ENCODE results near the gene COL6A6. TPM values are rescaled to one million over a fixed set of nuclear protein-coding genes. Genes with fewer than 3 reads are reported as not detected.
A peak's percentile ranks its signal among the peaks of the same experiment; 100 is the strongest.

The COL6A6 gene
- not detected in 2 replicates for total RNA-seq

DNA sequence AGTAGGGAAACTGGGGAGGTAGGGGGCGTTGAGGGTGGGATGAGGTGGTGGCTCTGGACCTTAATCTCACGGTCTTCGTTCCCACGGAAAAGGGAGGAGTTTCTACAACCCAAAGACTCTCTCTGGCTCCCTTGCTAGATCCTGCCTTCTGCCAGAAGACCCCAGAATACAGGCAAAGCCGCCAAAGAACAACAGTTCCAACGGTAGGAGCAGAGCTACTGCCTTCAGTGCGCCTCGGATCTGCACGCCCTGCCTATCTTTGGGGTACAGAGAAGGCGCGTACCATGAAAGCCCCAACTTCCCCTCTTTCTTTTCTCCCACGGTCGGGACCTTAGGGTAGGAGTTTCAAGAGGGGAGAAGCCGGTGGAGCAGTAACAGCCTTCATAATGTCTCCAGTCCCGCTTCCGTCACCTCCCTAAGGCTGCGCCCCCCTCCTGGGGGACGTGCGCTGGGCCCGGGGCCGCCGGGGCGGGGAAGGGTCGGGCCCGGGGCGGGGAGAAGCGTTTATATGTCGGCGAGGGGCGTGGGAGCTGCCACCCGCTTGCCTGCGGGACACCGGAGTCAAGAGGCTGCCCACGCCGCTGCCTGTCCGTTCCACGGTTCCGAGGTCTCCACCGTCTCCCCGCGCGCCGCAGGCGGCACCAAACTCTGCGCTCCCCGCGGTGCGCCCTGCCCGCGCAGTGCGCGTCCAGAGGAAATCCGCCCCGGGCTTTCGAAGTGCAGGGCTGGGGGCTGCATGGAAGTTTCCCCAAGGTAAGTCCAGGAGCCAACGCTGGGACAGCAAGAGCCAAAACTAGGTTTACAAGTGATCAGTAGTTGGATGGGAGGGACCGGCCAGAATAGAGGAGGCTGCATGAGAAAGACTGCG lies at the start of gene COL6A6:
COL6A6 (plus strand) TSS at position 533 of the 868 bp plus-strand sequence. CDS start 43,188 bp downstream, outside the sequence.
- H3K36me3 Mint-ChIP-seq (ENCODE audit: low read depth): no peaks in the 10 kb centered on the region
- no peaks in the 10 kb centered on the region for H3K4me1 Mint-ChIP-seq
- no peaks in the 10 kb centered on the region for H3K9me3 Mint-ChIP-seq
- no peak within 1 kb of the TSS for H3K4me3 Mint-ChIP-seq
- intact Hi-C loops (cut with micrococcal nuclease): no loop called here
- peaks cover 40% of the 10 kb centered on the region for H3K27me3 Mint-ChIP-seq
- no peak within 1 kb of the TSS for H3K27ac Mint-ChIP-seq
- DNase-seq: no peak

DNA sequence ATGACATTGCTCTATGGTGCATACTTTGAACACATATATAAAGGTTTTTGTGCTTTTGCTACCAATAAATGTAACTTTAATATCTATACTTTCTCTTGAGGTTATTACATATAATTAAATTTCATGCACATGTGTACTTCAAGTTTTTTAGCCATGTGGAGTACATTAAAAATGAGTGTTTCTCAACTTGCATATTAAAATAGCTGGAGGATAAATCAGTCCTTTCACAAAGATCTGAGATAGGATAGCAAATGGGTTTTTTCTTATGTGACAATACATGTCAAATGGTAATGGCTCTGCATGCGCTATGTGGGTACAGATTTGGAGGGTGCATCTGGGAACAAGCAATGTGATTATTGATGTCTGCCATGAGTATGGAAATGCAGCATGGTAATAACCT lies 48.7 kb upstream of the COL6A6 start:
- Mint-ChIP-seq H3K27me3 (peaks cover 2% of the 10 kb centered on the region), H3K36me3 (ENCODE audit: low read depth) (no peaks in the 10 kb centered on the region), H3K4me3 (no peak overlapping the region), H3K27ac (no peak overlapping the region), H3K4me1 (no peaks in the 10 kb centered on the region), H3K9me3 (no peaks in the 10 kb centered on the region)
- peak; percentile 6 for DNase-seq
- intact Hi-C loops (cut with micrococcal nuclease): no loop called here

DNA sequence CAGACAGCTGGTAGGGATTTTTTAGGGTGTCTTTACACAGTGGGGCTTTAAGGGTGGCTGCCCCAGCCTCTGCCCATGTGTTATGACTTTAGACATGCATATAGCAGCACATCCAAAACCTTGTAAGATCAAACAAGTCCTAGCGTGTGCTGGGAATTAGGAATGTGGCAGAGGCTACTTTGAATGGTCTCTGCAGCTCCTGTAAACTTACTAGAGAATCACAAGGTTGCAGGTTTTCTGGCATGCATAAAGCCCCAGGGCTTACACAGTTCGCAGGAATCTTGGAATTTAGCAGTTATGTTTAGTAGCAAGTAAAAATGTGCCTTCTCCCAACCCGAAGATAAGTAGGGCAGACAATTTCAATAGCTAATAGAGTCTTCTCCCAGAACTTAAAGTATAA lies 46.9 kb upstream of the COL6A6 start:
- Mint-ChIP-seq H3K4me1 (no peaks in the 10 kb centered on the region), H3K27ac (no peak overlapping the region), H3K4me3 (no peak overlapping the region), H3K27me3 (peaks cover 2% of the 10 kb centered on the region), H3K9me3 (no peaks in the 10 kb centered on the region), H3K36me3 (ENCODE audit: low read depth) (no peaks in the 10 kb centered on the region)
- DNase-seq: peak; percentile 30
- intact Hi-C loops (cut with micrococcal nuclease): no loop called here

DNA sequence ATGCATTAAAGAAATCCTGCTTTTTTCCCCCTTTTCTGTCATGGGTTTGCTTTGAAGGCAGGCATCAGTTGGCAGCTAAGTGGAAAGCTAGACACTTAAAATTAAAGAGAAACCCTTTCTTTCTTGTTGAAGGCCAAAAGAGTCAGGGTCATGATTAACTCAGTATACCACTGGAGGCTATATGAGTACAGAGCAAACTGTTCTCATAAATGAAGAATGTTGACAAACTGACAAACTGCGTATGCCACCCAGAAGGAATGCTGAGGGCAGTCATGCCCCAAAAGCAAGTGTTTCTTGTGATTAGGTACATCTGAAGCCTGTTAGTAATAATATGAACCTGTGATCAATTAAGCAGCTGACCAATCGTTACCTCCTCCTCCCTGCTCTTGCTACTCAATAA lies 43.6 kb upstream of the COL6A6 start:
- Mint-ChIP-seq H3K36me3 (ENCODE audit: low read depth) (no peaks in the 10 kb centered on the region), H3K4me1 (no peaks in the 10 kb centered on the region), H3K27ac (no peak overlapping the region), H3K4me3 (no peak overlapping the region), H3K9me3 (no peaks in the 10 kb centered on the region), H3K27me3 (peaks cover 2% of the 10 kb centered on the region)
- intact Hi-C loops (cut with micrococcal nuclease): no loop called here
- peak; percentile 8 for DNase-seq

- Mint-ChIP-seq H3K27me3 (no peaks in the 10 kb centered on the region), H3K4me1 (no peaks in the 10 kb centered on the region)
These were observed 36.2 kb upstream of the COL6A6 start for GRCh38 chr3:130480736-130481135.

GRCh38 chr3:130488288-130488687 lies 28.7 kb upstream of the COL6A6 start:
- intact Hi-C loops (cut with micrococcal nuclease): no loop called here
- Mint-ChIP-seq H3K9me3 (no peaks in the 10 kb centered on the region), H3K4me3 (no peak overlapping the region), H3K36me3 (ENCODE audit: low read depth) (no peaks in the 10 kb centered on the region), H3K27me3 (no peaks in the 10 kb centered on the region), H3K27ac (no peak overlapping the region), H3K4me1 (no peaks in the 10 kb centered on the region)
- peak; percentile 2 for DNase-seq

More at GRCh38 chr3:130480736-130481135, 36.2 kb upstream of the COL6A6 start:
- intact Hi-C loops (cut with micrococcal nuclease): no loop called here
- H3K4me3 Mint-ChIP-seq: no peak overlapping the region
- no peaks in the 10 kb centered on the region for H3K36me3 Mint-ChIP-seq (ENCODE audit: low read depth)
- no peaks in the 10 kb centered on the region for H3K9me3 Mint-ChIP-seq
- peak; percentile 36 for DNase-seq
- no peak overlapping the region for H3K27ac Mint-ChIP-seq

DNA sequence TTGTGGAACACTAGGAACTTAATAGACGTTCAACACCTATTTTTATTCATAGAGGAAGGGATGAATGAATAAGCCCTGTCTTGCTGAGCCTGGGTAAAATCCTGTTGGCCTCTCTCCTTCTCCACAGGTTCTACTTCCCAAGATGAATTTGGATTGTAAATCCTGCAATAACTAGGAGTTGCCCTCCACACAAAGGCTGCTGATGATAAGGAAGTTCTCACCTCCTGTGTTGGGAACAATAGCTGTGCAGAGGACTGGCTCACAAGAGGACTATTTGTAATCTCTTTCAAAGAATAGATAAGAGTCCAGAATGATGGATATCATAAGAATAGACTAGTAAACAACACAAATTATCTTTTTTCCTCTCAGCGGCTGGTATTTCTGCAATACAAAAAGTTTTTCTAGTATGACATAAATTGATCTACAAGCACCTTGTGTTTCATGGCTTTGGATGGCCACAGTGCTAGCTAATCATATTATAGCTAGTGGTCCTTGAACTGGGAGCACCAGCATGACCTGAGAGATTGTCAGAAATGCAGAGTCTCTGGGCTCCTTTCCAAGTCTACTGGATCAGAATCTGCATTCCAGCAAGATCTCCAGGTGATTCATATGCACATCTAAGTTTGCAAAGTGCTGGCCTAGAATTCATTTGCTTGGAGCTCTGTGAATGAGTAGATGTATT lies 28.1 kb upstream of the COL6A6 start:
- Mint-ChIP-seq H3K4me1 (no peaks in the 10 kb centered on the region), H3K9me3 (no peaks in the 10 kb centered on the region), H3K4me3 (no peak overlapping the region), H3K36me3 (ENCODE audit: low read depth) (no peaks in the 10 kb centered on the region), H3K27me3 (no peaks in the 10 kb centered on the region), H3K27ac (no peak overlapping the region)
- intact Hi-C loops (cut with micrococcal nuclease): no loop called here
- DNase-seq: peak; percentile 13

- Mint-ChIP-seq H3K9me3 (no peaks in the 10 kb centered on the region), H3K27ac (no peak overlapping the region), H3K36me3 (ENCODE audit: low read depth) (no peaks in the 10 kb centered on the region), H3K4me1 (no peaks in the 10 kb centered on the region), H3K27me3 (no peaks in the 10 kb centered on the region), H3K4me3 (no peak overlapping the region)
- intact Hi-C loops (cut with micrococcal nuclease): no loop called here
- DNase-seq: peak; percentile 2
These were observed 26.7 kb upstream of the COL6A6 start for GRCh38 chr3:130490241-130490640.

GRCh38 chr3:130491431-130491830 lies 25.5 kb upstream of the COL6A6 start:
- peak; percentile 29 for DNase-seq
- H3K27me3 Mint-ChIP-seq: peaks cover 2% of the 10 kb centered on the region
- H3K27ac Mint-ChIP-seq: no peak overlapping the region
- no peaks in the 10 kb centered on the region for H3K4me1 Mint-ChIP-seq
- no peak overlapping the region for H3K4me3 Mint-ChIP-seq
- intact Hi-C loops (cut with micrococcal nuclease): no loop called here
- no peaks in the 10 kb centered on the region for H3K36me3 Mint-ChIP-seq (ENCODE audit: low read depth)
- H3K9me3 Mint-ChIP-seq: no peaks in the 10 kb centered on the region

DNA sequence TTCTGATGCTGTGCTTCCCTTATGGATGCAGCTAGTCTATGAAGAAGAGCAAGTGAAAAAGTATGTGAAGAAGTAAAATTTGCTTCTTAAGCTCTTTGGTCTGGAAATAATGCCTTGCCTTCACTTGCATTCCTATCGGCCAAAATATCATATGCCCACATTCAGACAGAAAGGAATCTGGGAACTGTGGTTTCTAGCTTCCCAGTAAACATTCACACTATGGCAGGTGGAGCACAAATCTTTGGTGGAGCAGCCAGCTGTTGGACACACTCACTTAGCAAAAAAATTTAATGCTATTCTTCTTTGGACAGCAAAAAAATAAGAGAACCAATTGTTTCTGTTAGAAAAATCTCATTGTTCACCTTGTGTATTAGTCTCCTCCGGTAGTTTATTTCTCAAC lies 12.3 kb upstream of the COL6A6 start:
- H3K4me3 Mint-ChIP-seq: no peak overlapping the region
- H3K27ac Mint-ChIP-seq: no peak overlapping the region
- intact Hi-C loops (cut with micrococcal nuclease): no loop called here
- no peaks in the 10 kb centered on the region for H3K4me1 Mint-ChIP-seq
- no peaks in the 10 kb centered on the region for H3K27me3 Mint-ChIP-seq
- H3K9me3 Mint-ChIP-seq: no peaks in the 10 kb centered on the region
- no peaks in the 10 kb centered on the region for H3K36me3 Mint-ChIP-seq (ENCODE audit: low read depth)
- DNase-seq: no peak

DNA sequence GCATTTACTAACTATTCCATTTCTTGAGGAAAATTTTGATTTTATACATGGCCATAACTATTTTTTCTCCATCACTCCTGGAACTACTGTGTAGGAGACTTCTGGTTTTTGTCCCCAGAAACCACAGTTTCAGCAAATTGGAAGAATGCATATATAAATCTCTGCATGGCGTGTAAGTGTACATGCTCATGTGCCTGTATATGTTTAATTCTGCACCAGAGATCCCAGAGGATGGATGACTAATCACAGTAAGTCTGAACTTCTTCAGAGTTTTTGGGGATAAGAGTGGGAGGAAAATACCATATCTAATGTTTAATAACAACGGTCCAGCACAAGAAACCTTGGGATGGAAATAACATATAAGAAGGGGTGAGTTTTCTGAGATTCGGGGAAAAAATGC lies 10.9 kb upstream of the COL6A6 start:
- Mint-ChIP-seq H3K36me3 (ENCODE audit: low read depth) (no peaks in the 10 kb centered on the region), H3K4me3 (no peak overlapping the region), H3K27ac (no peak overlapping the region), H3K9me3 (no peaks in the 10 kb centered on the region), H3K27me3 (no peaks in the 10 kb centered on the region), H3K4me1 (no peaks in the 10 kb centered on the region)
- intact Hi-C loops (cut with micrococcal nuclease): no loop called here
- no peak for DNase-seq

- Mint-ChIP-seq H3K36me3 (ENCODE audit: low read depth) (no peaks in the 10 kb centered on the region), H3K4me1 (no peaks in the 10 kb centered on the region), H3K9me3 (no peaks in the 10 kb centered on the region), H3K27me3 (no peaks in the 10 kb centered on the region), H3K27ac (no peak overlapping the region), H3K4me3 (no peak overlapping the region)
- intact Hi-C loops (cut with micrococcal nuclease): no loop called here
- DNase-seq: no peak
These were observed 9.2 kb upstream of the COL6A6 start for GRCh38 chr3:130507746-130508145.

DNA sequence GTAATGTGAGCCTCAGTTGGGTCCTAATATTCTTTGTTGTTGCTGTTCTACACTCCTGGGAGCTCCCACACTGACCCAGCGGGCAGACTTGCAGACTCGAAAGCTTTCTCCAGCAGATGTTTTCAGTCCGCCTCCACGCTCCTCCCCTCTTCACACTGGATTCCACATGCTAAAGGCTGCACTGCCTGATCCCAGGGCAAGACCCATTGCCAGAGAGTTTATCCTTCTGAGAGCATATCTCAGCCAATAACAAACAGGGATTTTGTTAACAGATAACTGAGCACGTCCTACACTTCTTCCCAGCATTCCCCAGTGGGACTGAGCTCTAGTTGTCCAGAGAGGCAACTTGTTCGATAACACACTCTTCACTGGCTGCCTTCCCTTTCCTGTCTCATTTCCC lies 8.0 kb upstream of the COL6A6 start:
- intact Hi-C loops (cut with micrococcal nuclease): no loop called here
- peaks cover 1% of the 10 kb centered on the region for H3K27me3 Mint-ChIP-seq
- H3K9me3 Mint-ChIP-seq: no peaks in the 10 kb centered on the region
- H3K4me3 Mint-ChIP-seq: no peak overlapping the region
- no peaks in the 10 kb centered on the region for H3K36me3 Mint-ChIP-seq (ENCODE audit: low read depth)
- H3K27ac Mint-ChIP-seq: no peak overlapping the region
- no peak for DNase-seq
- H3K4me1 Mint-ChIP-seq: no peaks in the 10 kb centered on the region

- Mint-ChIP-seq H3K27ac (no peak overlapping the region), H3K27me3 (peaks cover 32% of the 10 kb centered on the region), H3K4me3 (no peak overlapping the region), H3K9me3 (no peaks in the 10 kb centered on the region), H3K4me1 (no peaks in the 10 kb centered on the region), H3K36me3 (ENCODE audit: low read depth) (no peaks in the 10 kb centered on the region)
- DNase-seq: no peak
- intact Hi-C loops (cut with micrococcal nuclease): no loop called here
These were observed 2.3 kb upstream of the COL6A6 start for GRCh38 chr3:130514681-130515080.

Measured in activated CD4-positive, alpha-beta T cell treated with anti-CD3 and anti-CD28 coated beads, Interleukin-2, amount 10 ng/mL, durations not matched to agents 24 days and 14 days (primary cell).